ENCODE measurements around the gene RAP1GAP2. TPM values are rescaled to one million over a fixed set of nuclear protein-coding genes. Genes with fewer than 3 reads are reported as not detected.

RAP1GAP2 gene
- total RNA-seq, 6 donors from 2014 or later, result 6.3 to 19.4 (median 13.6) TPM

DNA sequence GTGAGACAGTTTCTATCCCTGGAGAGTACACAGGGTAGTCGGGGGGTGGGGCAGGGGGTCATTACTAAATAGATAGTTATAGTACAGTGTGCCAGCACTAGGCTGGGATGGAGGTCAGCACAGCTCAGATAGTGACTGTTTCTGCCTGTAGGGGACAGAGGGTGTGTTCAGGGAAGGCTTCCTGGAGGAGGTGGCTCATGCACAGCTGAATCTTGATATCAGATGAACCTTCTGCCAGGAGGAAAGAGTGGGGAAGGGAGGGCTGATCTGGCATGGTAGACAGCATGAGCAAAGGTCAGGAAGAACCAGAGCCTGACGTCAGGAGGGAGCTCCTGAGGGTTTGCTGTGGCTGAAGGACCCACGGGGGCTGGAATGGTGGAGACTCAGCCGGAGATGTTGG is 210.6 kb downstream of the RAP1GAP2 start:
- H3K9me3 ChIP-seq, result no peaks in the 10 kb centered on the region
- TF ChIP-seq EP300 (IDR thresholded peaks at IDR 0.05), result no peak
- TF ChIP-seq, protein P1, sequence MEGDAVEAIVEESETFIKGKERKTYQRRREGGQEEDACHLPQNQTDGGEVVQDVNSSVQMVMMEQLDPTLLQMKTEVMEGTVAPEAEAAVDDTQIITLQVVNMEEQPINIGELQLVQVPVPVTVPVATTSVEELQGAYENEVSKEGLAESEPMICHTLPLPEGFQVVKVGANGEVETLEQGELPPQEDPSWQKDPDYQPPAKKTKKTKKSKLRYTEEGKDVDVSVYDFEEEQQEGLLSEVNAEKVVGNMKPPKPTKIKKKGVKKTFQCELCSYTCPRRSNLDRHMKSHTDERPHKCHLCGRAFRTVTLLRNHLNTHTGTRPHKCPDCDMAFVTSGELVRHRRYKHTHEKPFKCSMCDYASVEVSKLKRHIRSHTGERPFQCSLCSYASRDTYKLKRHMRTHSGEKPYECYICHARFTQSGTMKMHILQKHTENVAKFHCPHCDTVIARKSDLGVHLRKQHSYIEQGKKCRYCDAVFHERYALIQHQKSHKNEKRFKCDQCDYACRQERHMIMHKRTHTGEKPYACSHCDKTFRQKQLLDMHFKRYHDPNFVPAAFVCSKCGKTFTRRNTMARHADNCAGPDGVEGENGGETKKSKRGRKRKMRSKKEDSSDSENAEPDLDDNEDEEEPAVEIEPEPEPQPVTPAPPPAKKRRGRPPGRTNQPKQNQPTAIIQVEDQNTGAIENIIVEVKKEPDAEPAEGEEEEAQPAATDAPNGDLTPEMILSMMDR (IDR thresholded peaks at IDR 0.05), result no peak
- no peak for TF ChIP-seq POLR2A (IDR thresholded peaks at IDR 0.05)
- no peak for TF ChIP-seq POLR2AphosphoS5 (IDR thresholded peaks at IDR 0.05)
- no peak overlapping the region for H3K4me3 ChIP-seq
- H3K4me1 ChIP-seq, result peaks cover 23 to 31% (median 28%) of the 10 kb centered on the region in 4 donors
- no peaks in the 10 kb centered on the region for H3K27me3 ChIP-seq
- no peak overlapping the region for H3K27ac ChIP-seq
- no peak for ATAC-seq (ENCODE audit: low FRiP score in 2 of 2)
- no peak for DNase-seq
- H3K36me3 ChIP-seq, result peaks cover 0 to 5% (median 2%) of the 10 kb centered on the region in 4 donors
- 75 to 90% methylated on average over 4 of the region's 4 CpGs for WGBS, 2 donors

DNA sequence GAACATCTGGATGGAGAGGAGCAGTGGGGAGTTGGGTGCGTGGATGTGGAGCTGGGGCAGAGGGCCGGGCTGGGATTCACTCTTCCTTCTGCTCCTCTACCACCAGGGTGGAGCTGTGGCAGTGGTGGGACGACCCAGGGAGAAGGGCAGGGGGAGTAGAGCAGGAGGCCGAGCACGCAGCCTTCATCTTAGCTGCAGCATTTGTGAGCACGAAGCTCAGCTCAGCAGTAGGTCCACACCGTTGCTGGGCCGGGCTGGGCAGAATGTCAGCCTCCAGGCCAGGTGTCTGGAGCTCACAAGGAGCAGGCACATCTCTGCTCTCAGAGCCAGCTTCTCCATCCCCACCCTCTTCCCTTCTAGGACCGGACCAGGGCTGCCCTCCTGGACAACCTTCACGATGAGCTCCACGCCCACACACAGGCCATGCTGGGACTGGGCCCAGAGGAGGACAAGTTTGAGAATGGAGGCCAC is 211.4 kb downstream of the RAP1GAP2 start:
- DNase-seq (no peak), ATAC-seq (ENCODE audit: low FRiP score in 2 of 2) (no peak)
- Histone ChIP-seq H3K27ac (no peak overlapping the region), H3K4me1 (peaks cover 19 to 25% (median 24%) of the 10 kb centered on the region in 4 donors), H3K27me3 (no peaks in the 10 kb centered on the region), H3K4me3 (no peak overlapping the region), H3K9me3 (no peaks in the 10 kb centered on the region), H3K36me3 (peaks cover 0 to 5% (median 2%) of the 10 kb centered on the region in 4 donors)
- 90 to 93% methylated on average over 3 to 11 of the region's 11 CpGs for WGBS, 2 donors
- TF ChIP-seq POLR2A (IDR thresholded peaks at IDR 0.05), result no peak
- TF ChIP-seq, protein P1 (IDR thresholded peaks at IDR 0.05), result no peak
- no peak for TF ChIP-seq POLR2AphosphoS5 (IDR thresholded peaks at IDR 0.05)
- TF ChIP-seq EP300 (IDR thresholded peaks at IDR 0.05), result no peak

DNA sequence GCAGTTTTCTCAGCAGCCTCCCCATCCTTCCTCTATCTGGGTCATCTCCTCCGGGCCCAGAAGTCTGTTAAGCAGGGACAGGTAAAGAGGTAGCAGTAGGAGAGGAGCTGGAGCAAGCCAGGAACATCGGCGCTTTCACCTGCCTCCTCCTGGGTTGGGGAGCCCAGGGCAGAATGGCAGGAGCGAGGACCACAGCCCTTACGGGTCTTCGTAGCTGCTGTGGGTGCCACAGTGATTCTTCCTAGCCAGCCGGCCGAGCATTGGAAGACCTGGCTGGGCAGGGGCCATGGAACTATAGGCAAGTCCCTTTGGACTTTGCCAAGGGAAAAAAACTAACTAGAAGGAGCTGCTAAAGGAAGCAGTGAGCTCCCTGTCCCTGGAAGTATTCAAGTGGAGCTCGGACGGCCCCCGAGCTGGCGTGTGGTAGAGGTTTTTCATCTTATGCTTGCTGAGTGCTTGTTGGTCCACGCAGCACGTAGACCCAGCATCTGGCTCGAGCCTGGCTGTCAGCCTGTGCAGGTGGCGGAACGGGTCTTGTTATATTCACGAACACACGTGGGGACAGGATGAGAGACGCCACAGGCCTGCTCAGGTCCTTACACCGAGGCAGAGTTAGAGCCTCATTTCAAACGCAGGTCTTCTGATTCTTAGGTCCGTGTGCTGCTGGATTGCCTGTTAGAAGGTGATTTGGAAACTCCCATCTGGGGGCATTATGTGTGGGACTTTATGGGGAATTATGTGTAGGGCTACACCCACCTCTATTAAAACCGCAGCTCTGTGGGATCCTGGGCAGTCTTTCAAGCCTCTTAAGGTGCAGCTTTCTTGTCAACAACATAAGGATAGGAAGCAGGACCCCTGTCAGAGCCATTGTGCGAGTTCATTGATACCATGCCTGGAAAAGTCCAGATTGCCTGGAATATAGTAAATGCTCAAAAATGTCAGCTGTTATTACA is 212.4 kb downstream of the RAP1GAP2 start:
- ATAC-seq (ENCODE audit: low FRiP score in 2 of 2), result no peak
- H3K36me3 ChIP-seq, result peaks cover 0 to 5% (median 2%) of the 10 kb centered on the region in 4 donors
- DNase-seq, result no peak

DNA sequence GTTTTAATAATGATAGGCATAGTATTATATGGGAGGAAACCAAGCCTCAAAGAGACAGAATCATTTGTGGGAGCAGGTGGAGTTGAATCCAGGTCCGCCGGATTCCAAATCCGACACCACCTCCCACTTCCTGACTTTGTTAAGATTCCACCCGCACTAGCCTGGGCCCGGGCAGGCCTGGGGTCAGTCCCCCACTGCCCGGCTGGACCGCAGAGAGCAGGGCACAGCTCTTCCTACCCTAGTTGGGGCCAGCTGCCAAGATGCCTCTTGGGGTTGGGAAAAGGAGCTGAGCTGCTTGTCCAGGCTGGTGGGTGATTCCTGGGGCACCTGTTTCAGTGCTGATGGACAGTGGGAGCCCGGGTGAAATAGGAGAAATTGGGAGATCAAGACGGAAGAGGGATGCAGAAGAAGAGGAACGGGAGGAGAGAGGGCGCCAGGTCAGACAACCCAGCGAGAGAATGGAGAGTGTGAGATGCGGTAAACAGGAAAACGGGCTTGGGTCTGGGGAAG is 213.2 kb downstream of the RAP1GAP2 start:
- H3K4me1 ChIP-seq, result peaks cover 5 to 8% (median 7%) of the 10 kb centered on the region in 4 donors
- no peak overlapping the region for H3K27ac ChIP-seq
- H3K9me3 ChIP-seq, result no peaks in the 10 kb centered on the region
- no peaks in the 10 kb centered on the region for H3K27me3 ChIP-seq
- DNase-seq (no peak), ATAC-seq (ENCODE audit: low FRiP score in 2 of 2) (no peak)
- 62 to 76% methylated on average over 14 of the region's 14 CpGs for WGBS, 2 donors
- peaks cover 0 to 5% (median 2%) of the 10 kb centered on the region in 4 donors for H3K36me3 ChIP-seq
- TF ChIP-seq, protein P1 (IDR thresholded peaks at IDR 0.05), result no peak
- TF ChIP-seq POLR2AphosphoS5 (IDR thresholded peaks at IDR 0.05), result no peak
- TF ChIP-seq POLR2A (IDR thresholded peaks at IDR 0.05), result no peak
- no peak for TF ChIP-seq EP300 (IDR thresholded peaks at IDR 0.05)
- H3K4me3 ChIP-seq, result no peak overlapping the region

More for the DNA sequence above, 212.4 kb downstream of the RAP1GAP2 start:
- Histone ChIP-seq H3K27ac (no peak overlapping the region), H3K4me1 (peaks cover 12 to 16% (median 15%) of the 10 kb centered on the region in 4 donors), H3K4me3 (no peak overlapping the region), H3K9me3 (no peaks in the 10 kb centered on the region), H3K27me3 (no peaks in the 10 kb centered on the region)
- 92 to 96% methylated on average over 19 to 25 of the region's 25 CpGs for WGBS, 2 donors
- TF ChIP-seq EP300 (IDR thresholded peaks at IDR 0.05), result no peak

DNA sequence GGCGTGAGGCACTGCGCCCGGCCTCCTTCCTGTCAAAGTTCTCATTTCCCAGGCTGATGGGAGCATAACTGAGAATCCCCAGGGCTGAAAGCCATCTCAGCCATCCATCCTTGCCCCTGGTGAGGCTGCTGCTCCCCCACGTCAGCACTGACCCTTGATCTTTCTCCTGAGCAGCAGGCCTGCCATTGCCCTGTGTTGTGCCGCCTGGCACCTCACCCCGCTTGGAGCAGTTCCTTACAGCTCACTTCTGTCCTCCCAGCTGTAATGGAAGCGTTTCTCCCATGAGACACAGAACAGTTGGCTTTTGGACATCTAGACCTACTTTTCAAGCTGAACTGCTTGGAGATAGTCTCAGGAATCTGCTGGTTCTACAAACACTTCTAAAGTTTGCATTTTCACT is 215.7 kb downstream of the RAP1GAP2 start:
- no peak for TF ChIP-seq POLR2A (IDR thresholded peaks at IDR 0.05)
- TF ChIP-seq, protein P1 (IDR thresholded peaks at IDR 0.05), result no peak
- no peak for TF ChIP-seq POLR2AphosphoS5 (IDR thresholded peaks at IDR 0.05)
- TF ChIP-seq EP300 (IDR thresholded peaks at IDR 0.05), result no peak
- DNase-seq (no peak), ATAC-seq (ENCODE audit: low FRiP score in 2 of 2) (no peak)
- H3K27ac ChIP-seq, result no peak overlapping the region
- H3K27me3 ChIP-seq, result no peaks in the 10 kb centered on the region
- 92% methylated on average over 6 to 7 of the region's 7 CpGs for WGBS, 2 donors
- H3K9me3 ChIP-seq, result no peaks in the 10 kb centered on the region
- peaks cover 0 to 5% (median 2%) of the 10 kb centered on the region in 4 donors for H3K36me3 ChIP-seq
- H3K4me1 ChIP-seq, result no peaks in the 10 kb centered on the region
- no peak overlapping the region for H3K4me3 ChIP-seq
